ENCODE results near the gene TMBIM6.

The TMBIM6 gene

DNA sequence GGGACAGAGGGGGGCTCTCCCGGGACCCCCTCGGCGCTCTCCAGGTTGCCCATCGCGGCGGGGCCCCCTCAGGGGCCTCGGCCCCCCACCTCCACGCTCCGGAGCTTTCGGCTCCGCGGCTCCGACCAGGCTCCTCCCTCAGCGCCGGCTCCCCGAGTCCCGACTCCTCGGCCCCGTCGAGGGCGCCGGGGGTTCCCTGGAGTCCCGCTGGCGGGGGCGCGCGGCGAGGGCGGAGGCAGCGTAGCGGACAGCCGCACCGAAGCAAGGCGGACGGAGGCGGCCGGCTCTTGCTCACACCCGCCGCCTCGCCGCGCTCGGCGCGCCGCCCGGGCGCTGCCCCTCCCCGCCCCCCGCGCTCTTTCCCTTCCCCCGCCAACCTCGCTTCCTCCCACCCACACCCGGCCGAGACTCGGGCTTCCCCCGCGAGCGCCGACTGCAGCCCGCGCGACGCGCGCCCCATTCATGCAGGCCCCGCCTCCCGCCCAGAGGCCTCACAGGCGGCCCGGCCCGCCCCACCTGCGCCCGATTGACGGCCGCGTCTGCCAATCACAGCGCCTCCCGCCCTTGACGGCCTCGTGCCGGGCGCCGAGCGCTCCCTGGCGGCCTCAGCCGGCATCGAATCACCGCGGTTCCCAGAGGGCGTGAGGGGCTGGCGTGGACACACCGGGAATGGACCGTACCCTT lies 34.1 kb upstream of the TMBIM6 start, which contains the start of gene FMNL3 (continued):
- TF ChIP-seq, protein P1, sequence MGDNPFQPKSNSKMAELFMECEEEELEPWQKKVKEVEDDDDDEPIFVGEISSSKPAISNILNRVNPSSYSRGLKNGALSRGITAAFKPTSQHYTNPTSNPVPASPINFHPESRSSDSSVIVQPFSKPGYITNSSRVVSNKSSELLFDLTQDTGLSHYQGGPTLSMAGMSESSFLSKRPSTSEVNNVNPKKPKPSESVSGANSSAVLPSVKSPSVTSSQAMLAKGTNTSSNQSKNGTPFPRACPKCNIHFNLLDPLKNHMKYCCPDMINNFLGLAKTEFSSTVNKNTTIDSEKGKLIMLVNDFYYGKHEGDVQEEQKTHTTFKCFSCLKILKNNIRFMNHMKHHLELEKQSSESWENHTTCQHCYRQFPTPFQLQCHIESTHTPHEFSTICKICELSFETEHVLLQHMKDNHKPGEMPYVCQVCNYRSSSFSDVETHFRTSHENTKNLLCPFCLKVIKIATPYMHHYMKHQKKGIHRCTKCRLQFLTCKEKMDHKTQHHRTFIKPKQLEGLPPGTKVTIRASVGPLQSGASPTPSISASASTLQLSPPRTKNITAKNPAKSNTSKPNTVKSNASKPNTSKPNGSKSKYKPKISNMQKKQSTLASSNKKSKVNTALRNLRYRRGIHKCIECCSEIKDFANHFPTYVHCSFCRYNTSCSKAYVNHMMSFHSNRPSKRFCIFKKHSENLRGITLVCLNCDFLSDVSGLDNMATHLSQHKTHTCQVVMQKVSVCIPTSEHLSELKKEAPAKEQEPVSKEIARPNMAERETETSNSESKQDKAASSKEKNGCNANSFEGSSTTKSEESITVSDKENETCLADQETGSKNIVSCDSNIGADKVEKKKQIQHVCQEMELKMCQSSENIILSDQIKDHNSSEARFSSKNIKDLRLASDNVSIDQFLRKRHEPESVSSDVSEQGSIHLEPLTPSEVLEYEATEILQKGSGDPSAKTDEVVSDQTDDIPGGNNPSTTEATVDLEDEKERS (tag by site-specific recombination; IDR thresholded peaks at IDR 0.05), result no peak
- TF ChIP-seq ZNF837 (tag by site-specific recombination; IDR thresholded peaks at IDR 0.05), result no peak
- peak; percentile 52 for TF ChIP-seq ZFP69B (tag by site-specific recombination; IDR thresholded peaks at IDR 0.05)
- no peak for TF ChIP-seq BCL11B (tag by site-specific recombination; IDR thresholded peaks at IDR 0.05; ENCODE audit: low read depth)

DNA sequence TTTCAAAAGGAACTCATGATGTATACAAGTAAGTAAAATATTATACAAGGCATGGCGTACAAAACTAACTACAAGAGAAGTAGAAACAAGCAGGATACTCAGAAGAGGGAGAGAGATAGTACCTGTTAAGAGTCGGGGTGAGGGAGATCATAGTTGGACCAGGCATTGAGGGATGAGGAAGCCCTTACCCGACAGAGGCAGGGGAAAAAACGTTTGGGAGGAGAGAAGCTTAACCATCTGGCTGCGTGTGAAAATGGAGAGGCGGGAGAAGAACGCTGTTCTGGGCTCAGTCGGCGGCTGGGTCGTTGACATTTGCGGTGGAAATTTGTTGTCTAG lies 33.6 kb upstream of the TMBIM6 start:
- Histone ChIP-seq H3K4me3 (ENCODE audit: low read depth, low read length) (no peak overlapping the region), H3K9me3 (ENCODE audit: control insufficient read depth, insufficient read depth, low read depth, low read length) (no peaks in the 10 kb centered on the region), H3K4me1 (ENCODE audit: control insufficient read depth, insufficient read depth, low read length) (peaks cover 5% of the 10 kb centered on the region; the same call in 1 of the 2 replicates), H3K36me3 (ENCODE audit: control insufficient read depth in 2 of 2, insufficient read depth in 1 of 2, low read length in 2 of 2) (no peaks in the 10 kb centered on the region), H3K27ac (ENCODE audit: extremely low read depth, low read depth, low read length) (no peak overlapping the region)
- ChIA-PET POLR2A (interaction anchor here (2.0 kb wide), 1 partner anchor 59 kb away, joined by 5 read pairs; no protein-coding TSS in a partner anchor), CTCF (interaction anchor here (0.6 to 4.0 kb wide), 16 partner anchors 9 to 385 kb away, joined by 3 to 72 read pairs (median 4); partner anchors contain the start of gene TMBIM6)
- TF ChIP-seq ZNF76 (tag by site-specific recombination; IDR thresholded peaks at IDR 0.05; ENCODE audit: borderline replicate concordance, low read depth), result no peak
- TF ChIP-seq ZNF2 (tag by site-specific recombination; IDR thresholded peaks at IDR 0.05), result 0 out of 2 replicates have a peak, but pooled peaks have one; percentile 13
- 0 out of 2 replicates have a peak, but pooled peaks have one; percentile 5 for TF ChIP-seq SP3 (tag by site-specific recombination; IDR thresholded peaks at IDR 0.05)
- no peak for TF ChIP-seq ZNF555 (tag by site-specific recombination; conservative IDR thresholded peaks at IDR 0.05)
- TF ChIP-seq, protein P2, sequence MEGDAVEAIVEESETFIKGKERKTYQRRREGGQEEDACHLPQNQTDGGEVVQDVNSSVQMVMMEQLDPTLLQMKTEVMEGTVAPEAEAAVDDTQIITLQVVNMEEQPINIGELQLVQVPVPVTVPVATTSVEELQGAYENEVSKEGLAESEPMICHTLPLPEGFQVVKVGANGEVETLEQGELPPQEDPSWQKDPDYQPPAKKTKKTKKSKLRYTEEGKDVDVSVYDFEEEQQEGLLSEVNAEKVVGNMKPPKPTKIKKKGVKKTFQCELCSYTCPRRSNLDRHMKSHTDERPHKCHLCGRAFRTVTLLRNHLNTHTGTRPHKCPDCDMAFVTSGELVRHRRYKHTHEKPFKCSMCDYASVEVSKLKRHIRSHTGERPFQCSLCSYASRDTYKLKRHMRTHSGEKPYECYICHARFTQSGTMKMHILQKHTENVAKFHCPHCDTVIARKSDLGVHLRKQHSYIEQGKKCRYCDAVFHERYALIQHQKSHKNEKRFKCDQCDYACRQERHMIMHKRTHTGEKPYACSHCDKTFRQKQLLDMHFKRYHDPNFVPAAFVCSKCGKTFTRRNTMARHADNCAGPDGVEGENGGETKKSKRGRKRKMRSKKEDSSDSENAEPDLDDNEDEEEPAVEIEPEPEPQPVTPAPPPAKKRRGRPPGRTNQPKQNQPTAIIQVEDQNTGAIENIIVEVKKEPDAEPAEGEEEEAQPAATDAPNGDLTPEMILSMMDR (tag by site-specific recombination; IDR thresholded peaks at IDR 0.05), result 0 out of 2 replicates have a peak, but pooled peaks have one; percentile 1
- TF ChIP-seq, protein P3, sequence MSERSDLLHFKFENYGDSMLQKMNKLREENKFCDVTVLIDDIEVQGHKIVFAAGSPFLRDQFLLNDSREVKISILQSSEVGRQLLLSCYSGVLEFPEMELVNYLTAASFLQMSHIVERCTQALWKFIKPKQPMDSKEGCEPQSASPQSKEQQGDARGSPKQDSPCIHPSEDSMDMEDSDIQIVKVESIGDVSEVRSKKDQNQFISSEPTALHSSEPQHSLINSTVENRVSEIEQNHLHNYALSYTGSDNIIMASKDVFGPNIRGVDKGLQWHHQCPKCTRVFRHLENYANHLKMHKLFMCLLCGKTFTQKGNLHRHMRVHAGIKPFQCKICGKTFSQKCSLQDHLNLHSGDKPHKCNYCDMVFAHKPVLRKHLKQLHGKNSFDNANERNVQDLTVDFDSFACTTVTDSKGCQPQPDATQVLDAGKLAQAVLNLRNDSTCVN (tag by site-specific recombination; optimal IDR thresholded peaks at IDR 0.05), result no peak
- no peak for TF ChIP-seq BCL11A (tag by site-specific recombination; IDR thresholded peaks at IDR 0.05; ENCODE audit: low read depth)
- TF ChIP-seq ZBTB8A (tag by site-specific recombination; IDR thresholded peaks at IDR 0.05), result peak; percentile 9; the same call in 1 of the 2 replicates
- no peak for TF ChIP-seq ZNF791 (tag by site-specific recombination; IDR thresholded peaks at IDR 0.05)
- TF ChIP-seq, protein P4, sequence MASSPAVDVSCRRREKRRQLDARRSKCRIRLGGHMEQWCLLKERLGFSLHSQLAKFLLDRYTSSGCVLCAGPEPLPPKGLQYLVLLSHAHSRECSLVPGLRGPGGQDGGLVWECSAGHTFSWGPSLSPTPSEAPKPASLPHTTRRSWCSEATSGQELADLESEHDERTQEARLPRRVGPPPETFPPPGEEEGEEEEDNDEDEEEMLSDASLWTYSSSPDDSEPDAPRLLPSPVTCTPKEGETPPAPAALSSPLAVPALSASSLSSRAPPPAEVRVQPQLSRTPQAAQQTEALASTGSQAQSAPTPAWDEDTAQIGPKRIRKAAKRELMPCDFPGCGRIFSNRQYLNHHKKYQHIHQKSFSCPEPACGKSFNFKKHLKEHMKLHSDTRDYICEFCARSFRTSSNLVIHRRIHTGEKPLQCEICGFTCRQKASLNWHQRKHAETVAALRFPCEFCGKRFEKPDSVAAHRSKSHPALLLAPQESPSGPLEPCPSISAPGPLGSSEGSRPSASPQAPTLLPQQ (tag by site-specific recombination; IDR thresholded peaks at IDR 0.05), result 0 out of 2 replicates have a peak, but pooled peaks have one; percentile 8
- TF ChIP-seq, protein P5, sequence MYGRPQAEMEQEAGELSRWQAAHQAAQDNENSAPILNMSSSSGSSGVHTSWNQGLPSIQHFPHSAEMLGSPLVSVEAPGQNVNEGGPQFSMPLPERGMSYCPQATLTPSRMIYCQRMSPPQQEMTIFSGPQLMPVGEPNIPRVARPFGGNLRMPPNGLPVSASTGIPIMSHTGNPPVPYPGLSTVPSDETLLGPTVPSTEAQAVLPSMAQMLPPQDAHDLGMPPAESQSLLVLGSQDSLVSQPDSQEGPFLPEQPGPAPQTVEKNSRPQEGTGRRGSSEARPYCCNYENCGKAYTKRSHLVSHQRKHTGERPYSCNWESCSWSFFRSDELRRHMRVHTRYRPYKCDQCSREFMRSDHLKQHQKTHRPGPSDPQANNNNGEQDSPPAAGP (tag by site-specific recombination; IDR thresholded peaks at IDR 0.05), result 0 out of 2 replicates have a peak, but pooled peaks have one; percentile 15
- TF ChIP-seq ZNF391 (tag by site-specific recombination; IDR thresholded peaks at IDR 0.05; ENCODE audit: borderline replicate concordance, low read depth), result no peak
- TF ChIP-seq ZNF324 (tag by site-specific recombination; IDR thresholded peaks at IDR 0.05), result 0 out of 2 replicates have a peak, but pooled peaks have one; percentile 58
- TF ChIP-seq ZNF114 (tag by site-specific recombination; IDR thresholded peaks at IDR 0.05), result no peak
- TF ChIP-seq KLF9 (tag by site-specific recombination; IDR thresholded peaks at IDR 0.05; ENCODE audit: low read depth), result 0 out of 2 replicates have a peak, but pooled peaks have one; percentile 3
